GM12875 (cell line): Measurements from ENCODE around the gene NNT.

Source experiments
- H3K4me3 ChIP-seq: one replicate; pipeline ENCODE4 v1.5.1; 2011; ENCODE audit warnings: low read depth, low read length, control low read depth
- TF ChIP-seq, protein P1 (sequence below): IDR thresholded peaks from 2 replicates; pipeline ENCODE4 v1.5.1; 2011; ENCODE audit warnings: low read depth, mild to moderate bottlenecking, control low read depth, inconsistent platforms, low read length, moderate library complexity, borderline replicate concordance; ENCODE audit not compliant: insufficient read depth

NNT gene

GRCh38 chr5:43602461-43603343 lies at the start of gene NNT:
TSS of gene NNT (plus strand) at chr5:43603180. CDS start at chr5:43609196, 6,016 bp downstream.
- TF ChIP-seq, protein P1, sequence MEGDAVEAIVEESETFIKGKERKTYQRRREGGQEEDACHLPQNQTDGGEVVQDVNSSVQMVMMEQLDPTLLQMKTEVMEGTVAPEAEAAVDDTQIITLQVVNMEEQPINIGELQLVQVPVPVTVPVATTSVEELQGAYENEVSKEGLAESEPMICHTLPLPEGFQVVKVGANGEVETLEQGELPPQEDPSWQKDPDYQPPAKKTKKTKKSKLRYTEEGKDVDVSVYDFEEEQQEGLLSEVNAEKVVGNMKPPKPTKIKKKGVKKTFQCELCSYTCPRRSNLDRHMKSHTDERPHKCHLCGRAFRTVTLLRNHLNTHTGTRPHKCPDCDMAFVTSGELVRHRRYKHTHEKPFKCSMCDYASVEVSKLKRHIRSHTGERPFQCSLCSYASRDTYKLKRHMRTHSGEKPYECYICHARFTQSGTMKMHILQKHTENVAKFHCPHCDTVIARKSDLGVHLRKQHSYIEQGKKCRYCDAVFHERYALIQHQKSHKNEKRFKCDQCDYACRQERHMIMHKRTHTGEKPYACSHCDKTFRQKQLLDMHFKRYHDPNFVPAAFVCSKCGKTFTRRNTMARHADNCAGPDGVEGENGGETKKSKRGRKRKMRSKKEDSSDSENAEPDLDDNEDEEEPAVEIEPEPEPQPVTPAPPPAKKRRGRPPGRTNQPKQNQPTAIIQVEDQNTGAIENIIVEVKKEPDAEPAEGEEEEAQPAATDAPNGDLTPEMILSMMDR: 0 out of 2 replicates have a peak, but pooled peaks have one; percentile 3
- H3K4me3 ChIP-seq: peak within 1 kb of the TSS; percentile 91

DNA sequence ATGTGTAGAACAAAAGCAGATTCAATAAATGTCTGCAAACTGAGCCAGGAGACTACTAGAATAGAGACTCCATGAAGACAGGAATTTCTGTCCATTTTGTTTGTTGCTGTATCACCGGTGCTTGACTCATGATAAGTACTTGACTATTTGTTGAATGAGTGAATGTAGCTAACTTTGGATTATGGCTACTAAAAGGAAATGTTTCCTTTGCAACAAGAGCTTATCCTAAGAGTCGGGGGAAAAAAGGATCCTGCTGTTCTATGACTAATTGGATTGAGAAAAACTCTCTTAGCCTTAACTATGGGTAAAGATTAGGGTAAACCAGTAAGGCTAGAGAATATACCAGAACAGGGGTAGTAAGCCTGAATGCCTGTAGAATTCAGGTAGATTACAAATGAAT lies 49.6 kb upstream of the NNT start:
- H3K4me3 ChIP-seq: no peak overlapping the region
- TF ChIP-seq, protein P1: no peak

- no peak overlapping the region for H3K4me3 ChIP-seq
Measured at GRCh38 chr5:43554497-43554896, 48.5 kb upstream of the NNT start.

DNA sequence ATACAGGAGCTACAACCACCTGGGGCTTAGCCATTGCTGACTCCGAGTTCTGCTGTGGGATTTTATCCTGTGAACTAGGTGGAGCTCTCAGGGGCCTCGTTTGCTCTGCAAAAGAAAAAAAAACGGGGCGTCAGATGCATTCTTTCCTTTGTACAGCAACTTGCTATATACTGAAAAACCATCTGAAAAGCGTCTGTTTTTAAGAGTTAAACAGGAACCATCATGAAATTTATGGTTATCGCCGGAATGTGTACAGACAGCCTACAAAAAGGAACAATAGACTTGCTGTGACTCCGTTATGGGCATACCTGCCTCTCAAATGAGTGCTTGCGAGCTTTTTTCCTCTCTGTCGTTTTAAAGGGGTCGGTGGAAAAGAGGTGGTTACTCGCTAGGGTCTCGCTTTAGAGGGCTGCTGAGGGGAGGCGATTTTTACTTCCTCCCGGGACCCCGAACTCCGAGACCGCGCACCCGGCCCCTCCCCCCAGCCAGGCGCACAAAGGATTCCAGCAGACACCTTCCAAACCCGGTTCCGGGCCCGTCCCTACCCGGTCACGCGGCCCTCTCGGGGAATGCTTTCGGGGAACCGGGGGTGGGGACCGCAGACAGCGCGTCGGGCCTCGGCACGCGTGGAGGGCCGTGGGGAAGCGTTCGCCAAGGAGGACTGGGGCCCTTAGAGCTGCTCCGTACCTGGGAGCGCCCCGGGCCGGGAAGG lies 46.9 kb upstream of the NNT start:
- H3K4me3 ChIP-seq: peak overlapping the region; percentile 94
- TF ChIP-seq, protein P1: no peak

More at GRCh38 chr5:43554497-43554896, 48.5 kb upstream of the NNT start:
- TF ChIP-seq, protein P1: no peak

DNA sequence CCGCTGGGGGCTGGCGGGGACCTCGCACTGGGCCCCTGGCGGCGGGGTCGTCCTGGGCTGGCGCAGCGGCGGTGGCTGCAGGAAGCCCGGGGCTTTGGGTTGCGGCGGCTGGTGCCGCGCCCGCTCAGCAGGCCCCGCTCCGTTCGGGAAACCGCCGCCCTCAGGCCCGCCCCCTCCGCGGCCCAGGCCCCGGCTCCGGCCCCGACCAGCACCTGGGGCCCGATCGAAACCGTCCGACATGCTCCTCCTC lies 46.4 kb upstream of the NNT start:
- peak overlapping the region; percentile 94 for H3K4me3 ChIP-seq

- TF ChIP-seq, protein P1: peak; percentile 68
- H3K4me3 ChIP-seq: peak within 1 kb of the TSS; percentile 94
Measured at GRCh38 chr5:43556857-43557542, 46.0 kb upstream of the NNT start, which contains the start of gene PAIP1. TSS of gene PAIP1 (minus strand) at chr5:43557077. CDS start at chr5:43556846, 231 bp downstream.

DNA sequence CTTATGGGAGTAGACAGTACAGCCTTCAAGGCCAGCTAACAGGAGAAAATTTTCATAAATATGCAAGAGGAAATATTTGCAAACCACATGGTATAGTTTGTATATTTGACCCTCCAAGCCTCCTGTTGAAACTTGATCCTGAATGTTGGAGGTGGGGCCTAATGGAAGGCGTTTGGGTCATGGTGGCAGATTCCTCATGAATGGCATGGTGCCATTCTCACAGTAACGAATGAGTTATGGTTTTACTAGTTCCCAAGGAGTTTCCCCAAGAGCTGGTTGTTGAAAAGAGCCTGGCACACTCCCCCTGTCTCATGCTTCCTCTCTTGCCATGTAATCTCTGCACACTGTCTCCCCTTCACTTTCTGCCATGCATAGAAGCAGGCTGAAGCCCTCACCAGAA lies 42.9 kb upstream of the NNT start:
- TF ChIP-seq, protein P1: no peak
- no peak overlapping the region for H3K4me3 ChIP-seq
